ENCODE measurements around the gene ADORA3. TPM values are rescaled to one million over a fixed set of nuclear protein-coding genes. Genes with fewer than 3 reads are reported as not detected.

The ADORA3 gene
- total and polyA plus RNA-seq, 12 donors = 2.3 to 51.0 (median 18.7) TPM

DNA sequence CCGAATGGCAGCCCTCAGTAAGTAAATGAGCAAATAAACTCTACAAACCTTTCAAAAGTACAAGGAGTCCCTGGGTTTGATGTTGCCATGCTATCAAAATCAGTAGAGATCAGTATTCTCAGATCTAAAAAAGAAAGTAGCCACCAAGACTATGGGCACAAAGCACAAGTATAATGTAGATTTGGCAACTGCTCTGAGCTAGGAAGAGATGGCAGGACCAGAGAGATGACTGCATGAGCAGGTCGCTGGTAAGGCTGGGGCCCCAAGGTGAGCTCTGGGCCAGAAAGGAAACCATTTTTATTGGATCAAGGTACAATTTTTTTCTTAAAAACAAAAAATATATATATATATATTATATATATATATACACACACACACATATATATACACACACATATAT is 3.1 kb upstream of the ADORA3 start:
- Histone ChIP-seq H3K4me3 (no peak overlapping the region), H3K4me1 (replicated peaks in 1 of 2) (peaks cover 29 to 42% of the 10 kb centered on the region in 2 donors), H3K9me3 (replicated peaks in 1 of 3) (no peaks in the 10 kb centered on the region), H3K27ac (peak overlapping the region in 4 of 5 donors; percentile 6 to 82 (median 41)), H3K36me3 (replicated peaks in 1 of 2) (no peaks in the 10 kb centered on the region), H3K27me3 (no peaks in the 10 kb centered on the region)
- DNase-seq = no peak
- intact Hi-C loops (cut with DNase I) = loop anchor here (5.0 to 10.0 kb wide), 2 partner anchors 151 to 248 kb away; partner anchors contain the start of gene DDX20 (in 1 of the 2)
- TF ChIP-seq, protein P1, sequence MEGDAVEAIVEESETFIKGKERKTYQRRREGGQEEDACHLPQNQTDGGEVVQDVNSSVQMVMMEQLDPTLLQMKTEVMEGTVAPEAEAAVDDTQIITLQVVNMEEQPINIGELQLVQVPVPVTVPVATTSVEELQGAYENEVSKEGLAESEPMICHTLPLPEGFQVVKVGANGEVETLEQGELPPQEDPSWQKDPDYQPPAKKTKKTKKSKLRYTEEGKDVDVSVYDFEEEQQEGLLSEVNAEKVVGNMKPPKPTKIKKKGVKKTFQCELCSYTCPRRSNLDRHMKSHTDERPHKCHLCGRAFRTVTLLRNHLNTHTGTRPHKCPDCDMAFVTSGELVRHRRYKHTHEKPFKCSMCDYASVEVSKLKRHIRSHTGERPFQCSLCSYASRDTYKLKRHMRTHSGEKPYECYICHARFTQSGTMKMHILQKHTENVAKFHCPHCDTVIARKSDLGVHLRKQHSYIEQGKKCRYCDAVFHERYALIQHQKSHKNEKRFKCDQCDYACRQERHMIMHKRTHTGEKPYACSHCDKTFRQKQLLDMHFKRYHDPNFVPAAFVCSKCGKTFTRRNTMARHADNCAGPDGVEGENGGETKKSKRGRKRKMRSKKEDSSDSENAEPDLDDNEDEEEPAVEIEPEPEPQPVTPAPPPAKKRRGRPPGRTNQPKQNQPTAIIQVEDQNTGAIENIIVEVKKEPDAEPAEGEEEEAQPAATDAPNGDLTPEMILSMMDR (IDR thresholded peaks at IDR 0.05) = no peak
- no peak for TF ChIP-seq POLR2A (IDR thresholded peaks at IDR 0.05)
- WGBS, 4 donors = 41 to 45% (median 42%) methylated on average over 2 of the region's 2 CpGs

DNA sequence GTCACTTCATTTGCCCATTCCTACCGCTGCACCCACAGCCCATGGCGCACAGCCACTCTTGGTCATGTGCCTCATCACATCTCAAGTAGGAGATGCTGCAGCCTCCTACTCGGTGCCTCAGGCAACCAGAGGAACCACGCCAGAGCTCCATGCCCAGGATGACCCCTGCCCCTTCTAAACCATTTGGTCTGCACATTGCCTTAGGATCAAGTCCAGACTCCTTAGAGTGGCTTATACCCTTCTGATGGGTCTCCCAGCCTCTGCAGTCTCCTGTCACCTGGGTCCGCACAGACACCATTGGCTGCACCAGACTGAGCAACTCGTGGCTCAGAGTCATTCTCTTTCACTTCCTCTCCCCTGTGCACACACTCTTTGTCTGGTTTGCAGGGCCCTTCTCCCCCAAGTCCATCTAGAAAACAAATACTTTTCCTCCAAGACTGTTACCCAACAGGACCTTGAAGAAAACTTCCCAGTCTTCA is 2.2 kb upstream of the ADORA3 start:
- Histone ChIP-seq H3K27ac (peak overlapping the region in 2 of 5 donors; percentile 65 to 82), H3K4me1 (replicated peaks in 1 of 2) (peaks cover 29 to 42% of the 10 kb centered on the region in 2 donors), H3K27me3 (no peaks in the 10 kb centered on the region), H3K9me3 (replicated peaks in 1 of 3) (no peaks in the 10 kb centered on the region), H3K36me3 (replicated peaks in 1 of 2) (no peaks in the 10 kb centered on the region), H3K4me3 (no peak overlapping the region)
- intact Hi-C loops (cut with DNase I) = loop anchor here (5.0 to 10.0 kb wide), 2 partner anchors 152 to 249 kb away; partner anchors contain the start of gene DDX20 (in 1 of the 2)
- WGBS, 4 donors = 76 to 82% (median 78%) methylated on average over 3 to 6 of the region's 6 CpGs
- TF ChIP-seq, protein P1 (IDR thresholded peaks at IDR 0.05) = no peak
- no peak for TF ChIP-seq POLR2A (IDR thresholded peaks at IDR 0.05)
- peak in 4 of 7 donors; percentile 32 to 62 (median 44) for DNase-seq

DNA sequence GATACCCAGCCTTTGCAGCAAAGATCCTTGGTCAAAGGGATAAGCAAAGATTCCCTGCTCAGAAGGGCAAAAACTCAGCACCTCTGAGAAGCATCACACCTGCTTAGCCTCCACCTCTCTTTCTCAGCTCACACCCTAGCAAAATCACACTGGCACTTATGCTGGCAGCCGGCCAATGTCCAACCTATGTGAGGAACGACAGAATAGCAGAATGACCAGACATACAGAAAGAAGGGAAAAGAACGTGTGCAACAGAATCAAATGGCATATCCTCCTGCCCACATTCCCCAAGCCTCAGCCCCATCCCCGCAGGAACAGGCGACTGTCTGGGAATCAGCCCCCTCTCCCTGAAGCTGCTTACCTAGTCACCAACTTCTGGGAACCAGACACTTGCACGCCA is 664 bp upstream of the ADORA3 start:
- peak overlapping the region in 2 of 5 donors; percentile 65 for H3K27ac ChIP-seq
- H3K9me3 ChIP-seq (replicated peaks in 1 of 3) = no peaks in the 10 kb centered on the region
- no peak for DNase-seq
- intact Hi-C loops (cut with DNase I) = loop anchor here in 1 of 2 donors (10.0 kb wide), 1 partner anchor 251 kb away; the partner anchor contains the start of gene DDX20
- TF ChIP-seq, protein P1 (IDR thresholded peaks at IDR 0.05) = no peak
- TF ChIP-seq POLR2A (IDR thresholded peaks at IDR 0.05) = no peak
- no peaks in the 10 kb centered on the region for H3K27me3 ChIP-seq
- no peaks in the 10 kb centered on the region for H3K36me3 ChIP-seq (replicated peaks in 1 of 2)
- no peak overlapping the region for H3K4me3 ChIP-seq
- whole genome bisulfite sequencing, 4 donors = 64 to 75% (median 71%) methylated on average over 5 to 6 of the region's 6 CpGs
- H3K4me1 ChIP-seq (replicated peaks in 1 of 2) = peaks cover 20 to 27% of the 10 kb centered on the region in 2 donors

DNA sequence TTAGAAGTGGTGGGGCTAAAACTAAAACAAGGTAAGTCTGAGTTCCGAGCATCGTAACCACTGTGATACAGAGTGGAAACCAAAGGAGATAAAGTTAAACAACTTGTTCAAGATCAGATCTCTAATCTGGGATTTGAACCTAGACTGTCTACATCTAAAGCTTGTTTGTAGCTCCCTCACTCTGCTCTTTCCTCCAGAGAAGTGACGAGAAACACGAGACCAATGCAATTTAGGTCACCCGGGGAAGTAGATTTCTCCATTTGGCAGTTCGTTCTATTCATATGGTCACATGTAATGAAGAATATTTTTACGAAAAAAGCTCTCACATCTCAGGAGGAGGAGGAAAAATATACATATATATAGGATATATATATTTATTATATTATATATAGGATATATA is 1.8 kb downstream of the ADORA3 start:
- 61 to 78% (median 64%) methylated on average over 7 of the region's 7 CpGs for WGBS, 4 donors
- peak overlapping the region in 1 of 4 donors; percentile 29 for H3K4me3 ChIP-seq

More for the DNA sequence above, 1.8 kb downstream of the ADORA3 start:
- H3K9me3 ChIP-seq (replicated peaks in 1 of 3) = no peaks in the 10 kb centered on the region
- DNase-seq = no peak
- H3K36me3 ChIP-seq (replicated peaks in 1 of 2) = no peaks in the 10 kb centered on the region
- TF ChIP-seq, protein P1 (IDR thresholded peaks at IDR 0.05) = no peak
- no peak for TF ChIP-seq POLR2A (IDR thresholded peaks at IDR 0.05)
- peak overlapping the region in 2 of 5 donors; percentile 8 to 47 for H3K27ac ChIP-seq
- intact Hi-C loops (cut with DNase I) = loop anchor here in 1 of 2 donors (10.0 kb wide), 1 partner anchor 253 kb away; the partner anchor contains the start of gene DDX20
- peaks cover 0 to 6% of the 10 kb centered on the region in 2 donors for H3K4me1 ChIP-seq (replicated peaks in 1 of 2)
- no peaks in the 10 kb centered on the region for H3K27me3 ChIP-seq
